Small intestine (tissue), 7 donors: Measurements from ENCODE around the gene RCC1. TPM values are rescaled to one million over a fixed set of nuclear protein-coding genes. Genes with fewer than 3 reads are reported as not detected.
"Not testable (repeated sequence)": the region's sequence is repeated elsewhere in the genome, so short reads cannot be mapped to it uniquely, and the experiment has no call there.

Experiments
- DNase-seq, 2 donors: peaks; one replicate each; pipeline versions ENCODE4 v3.0.0 to v3.0.0-alpha.2; 2013
- FAIRE-seq: peaks from 2 replicates; lab custom pipeline; 2012; peaks lifted over from hg19 to GRCh38; lab: Jason Lieb, UNC
- H3K27ac ChIP-seq, 3 donors: one replicate each; pipeline ENCODE4 v1.5.1; 2013; ENCODE audit warnings: low read length in 2 of 3, mild to moderate bottlenecking in 2 of 3, control low read depth in 1 of 3, inconsistent platforms in 1 of 3, low read depth in 1 of 3, moderate library complexity in 1 of 3
- H3K27me3 ChIP-seq, 3 donors: one replicate each; pipeline ENCODE4 v1.6.1; 2013; ENCODE audit warnings: low read length in 3 of 3, inconsistent platforms in 1 of 3; ENCODE audit not compliant: control insufficient read depth in 3 of 3, insufficient read depth in 3 of 3
- H3K36me3 ChIP-seq, 3 donors: one replicate each; pipeline ENCODE4 v1.6.1; 2013; ENCODE audit warnings: low read length in 3 of 3, inconsistent platforms in 1 of 3, low read depth in 1 of 3, mild to moderate bottlenecking in 1 of 3, moderate library complexity in 1 of 3; ENCODE audit not compliant: control insufficient read depth in 3 of 3, insufficient read depth in 2 of 3
- H3K4me1 ChIP-seq, 3 donors: one replicate each; pipeline ENCODE4 v1.6.1; 2013; ENCODE audit warnings: low read length in 2 of 3, inconsistent platforms in 1 of 3, low read depth in 1 of 3, mild to moderate bottlenecking in 1 of 3, moderate library complexity in 1 of 3; ENCODE audit not compliant: control insufficient read depth in 3 of 3, insufficient read depth in 2 of 3
- H3K4me3 ChIP-seq, 3 donors: one replicate each; pipeline ENCODE4 v1.5.1; 2013; ENCODE audit warnings: low read length in 3 of 3, control low read depth in 1 of 3, inconsistent platforms in 1 of 3, low read depth in 1 of 3, mild to moderate bottlenecking in 1 of 3, moderate library complexity in 1 of 3
- H3K9me3 ChIP-seq, 2 donors: one replicate each; pipeline ENCODE4 v1.6.1; 2013; ENCODE audit warnings: low read depth in 1 of 2, low read length in 1 of 2; ENCODE audit not compliant: control insufficient read depth in 2 of 2, insufficient read depth in 1 of 2
- WGBS, 3 donors: extraction: QIAGEN DNeasy Blood & Tissue Kit; methylation state at CpG; one replicate each; pipeline ENCODE4 v1.1.7; 2013; 5-methylcytosine and 5-hydroxymethylcytosine counted together
- polyA plus RNA-seq, 4 donors: library from polyadenylated mRNA; stranded (reverse) in 3 of 4; unstranded in 1 of 4; fragments of 200-250 nt in 3 of 4; fragments of 120-200 nt in 1 of 4; gene quantifications; one replicate each; pipeline versions ENCODE4 v1.2.1 to v1.2.3, GENCODE V29; 2013
- donor health status: healthy with polysubstance abuse.
- donor health status: control.
- donor health status: control.
- donor health status: Bipolar disorder and iron deficiency.
- donor health status: healthy.

The RCC1 gene
- polyA plus RNA-seq, 4 donors: 31.1 to 69.5 (median 36.6) TPM

DNA sequence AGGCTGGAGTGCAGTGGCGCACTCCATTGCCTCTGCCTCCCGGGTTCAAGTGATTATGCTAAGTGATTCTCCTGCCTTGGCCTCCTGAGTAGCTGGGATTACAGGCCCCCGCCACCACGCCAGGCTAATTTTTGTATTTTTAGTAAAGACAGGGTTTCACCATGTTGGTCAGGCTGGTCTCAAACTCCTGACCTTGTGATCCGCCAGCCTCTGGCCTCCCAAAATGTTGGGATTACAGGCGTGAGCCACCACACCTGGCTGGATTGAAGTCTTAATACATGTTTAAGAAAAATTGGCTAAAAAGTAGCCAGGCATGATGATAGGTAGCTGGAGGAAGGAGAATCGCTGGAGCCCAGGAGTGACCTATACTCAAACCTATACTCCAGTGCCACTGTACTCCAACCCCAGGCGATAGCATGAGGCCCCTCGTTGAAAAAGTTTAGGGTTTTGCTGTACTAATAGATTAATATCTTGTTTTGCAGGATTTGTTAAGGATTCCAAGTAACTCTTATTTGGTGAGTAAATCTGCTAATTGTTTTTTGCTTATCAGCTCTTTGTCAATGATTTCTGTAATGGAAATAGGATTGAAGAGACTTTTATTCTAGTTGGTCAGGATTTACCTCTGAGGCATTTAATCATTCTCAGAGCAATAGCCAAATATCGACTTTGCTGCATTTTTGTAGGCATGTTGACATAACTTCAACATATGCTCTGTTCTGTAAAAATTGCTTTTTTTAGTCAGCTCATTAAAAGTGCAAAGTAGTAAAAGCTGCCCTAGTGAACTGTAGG lies 2.0 kb downstream of the RCC1 start:
- Histone ChIP-seq H3K4me3 (peak overlapping the region; percentile 46 to 82 (median 78)), H3K4me1 (peaks cover under 1 to 25% (median 17%) of the 10 kb centered on the region in 3 donors), H3K36me3 (peaks cover 8 to 55% (median 18%) of the 10 kb centered on the region in 3 donors), H3K27me3 (no peaks in the 10 kb centered on the region), H3K27ac (peak overlapping the region in 2 of 3 donors; percentile 78 to 93), H3K9me3 (no peaks in the 10 kb centered on the region)
- WGBS, 3 donors: 8 to 19% (median 11%) methylated on average over 10 of the region's 10 CpGs
- DNase-seq: peak in 1 of 2 donors; percentile 23
- no peak for FAIRE-seq

DNA sequence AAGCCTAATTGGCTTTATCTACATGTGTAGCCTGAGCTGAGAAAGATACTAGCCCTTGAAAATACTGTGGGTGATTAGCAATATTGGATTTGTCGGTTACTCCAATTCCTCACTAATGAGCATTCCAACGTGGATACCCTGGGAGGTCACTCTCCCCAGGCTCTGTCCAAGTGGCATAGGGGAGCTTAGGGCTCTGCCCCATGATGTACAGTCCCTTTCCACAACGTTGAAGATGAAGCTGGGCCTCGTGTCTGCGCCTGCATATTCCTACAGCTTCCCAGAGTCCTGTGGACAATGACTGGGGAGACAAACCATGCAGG lies 2.6 kb downstream of the RCC1 start:
- Histone ChIP-seq H3K4me1 (peaks cover 0 to 21% (median 17%) of the 10 kb centered on the region in 3 donors), H3K4me3 (peak overlapping the region; percentile 4 to 78 (median 31)), H3K27me3 (no peaks in the 10 kb centered on the region), H3K27ac (peak overlapping the region in 2 of 3 donors; percentile 78 to 84), H3K36me3 (peaks cover 8 to 61% (median 18%) of the 10 kb centered on the region in 3 donors), H3K9me3 (no peaks in the 10 kb centered on the region)
- no peak for FAIRE-seq
- WGBS, 3 donors: 20 to 29% (median 21%) methylated on average over 5 of the region's 5 CpGs
- peak in 1 of 2 donors; percentile 36 for DNase-seq

DNA sequence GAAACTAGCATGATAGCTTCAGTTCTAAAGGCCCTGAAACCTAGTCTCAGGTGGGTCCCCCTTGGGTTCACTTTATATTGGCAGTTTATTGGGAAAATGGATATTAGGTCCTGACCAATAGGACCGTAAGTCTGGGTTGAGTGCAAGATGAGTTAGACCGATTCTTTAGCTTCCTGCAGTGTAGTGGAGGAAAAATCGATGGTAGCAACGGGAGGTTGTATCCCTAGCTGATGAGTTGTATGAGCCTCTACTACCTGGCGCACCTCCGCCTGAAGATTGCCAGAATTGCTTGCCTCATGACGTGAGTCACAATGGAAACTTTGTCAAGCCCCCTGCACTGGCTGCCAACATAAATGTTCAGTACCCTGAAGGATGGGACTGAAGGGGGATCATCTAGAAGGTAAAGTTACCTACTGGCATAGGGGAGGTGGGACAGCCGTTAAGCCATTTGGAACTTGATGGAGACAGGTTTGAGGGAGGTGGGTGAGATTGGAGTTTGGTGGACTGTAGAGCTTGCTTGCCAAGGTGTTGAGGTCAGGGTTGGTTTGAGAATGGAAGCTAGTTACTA lies 3.9 kb downstream of the RCC1 start:
- peak in 1 of 2 donors; percentile 25 for DNase-seq
- Histone ChIP-seq H3K4me3 (peak overlapping the region in 2 of 3 donors; percentile 6 to 78), H3K4me1 (peaks cover 0 to 19% (median 17%) of the 10 kb centered on the region in 3 donors), H3K27ac (peak overlapping the region; percentile 2 to 78 (median 42)), H3K27me3 (no peaks in the 10 kb centered on the region), H3K9me3 (no peaks in the 10 kb centered on the region), H3K36me3 (peaks cover 8 to 73% (median 18%) of the 10 kb centered on the region in 3 donors)
- FAIRE-seq: no peak
- WGBS, 3 donors: 39 to 57% (median 51%) methylated on average over 8 of the region's 8 CpGs

DNA sequence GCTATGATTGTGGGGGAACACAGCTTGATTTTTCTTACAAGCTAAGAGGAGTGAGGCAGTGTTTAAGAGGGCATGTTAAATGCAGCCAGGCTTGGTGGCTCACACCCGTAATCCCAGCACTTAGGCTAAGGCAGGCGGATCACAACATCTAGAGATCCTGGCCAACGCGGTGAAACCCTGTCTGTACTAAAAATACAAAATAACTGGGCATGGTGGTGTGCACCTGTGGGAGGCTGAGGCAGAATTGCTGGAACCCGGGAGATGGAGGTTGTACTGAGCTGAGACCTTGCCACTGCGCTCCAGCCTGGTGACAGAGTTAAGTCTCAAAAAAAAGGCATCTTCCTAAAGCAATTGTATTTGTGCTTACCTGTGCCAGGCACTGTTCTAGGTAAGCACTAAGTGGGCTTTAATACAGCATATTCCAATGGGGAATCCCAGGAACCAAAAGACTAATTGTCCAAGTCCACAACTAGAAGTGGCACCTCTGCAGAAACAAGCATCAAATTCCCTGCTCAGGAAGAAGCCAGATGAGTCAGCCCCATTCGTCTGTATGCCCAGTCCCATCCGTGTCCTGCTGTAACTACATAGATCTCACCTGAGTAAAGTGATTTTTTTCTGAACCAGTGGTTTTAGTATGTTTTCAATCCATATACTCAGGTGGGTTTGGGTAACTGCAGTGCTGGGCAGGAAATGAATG lies 4.6 kb downstream of the RCC1 start:
- DNase-seq: peak in 1 of 2 donors; percentile 27
- H3K36me3 ChIP-seq: peaks cover 8 to 78% (median 18%) of the 10 kb centered on the region in 3 donors
- no peaks in the 10 kb centered on the region for H3K9me3 ChIP-seq
- FAIRE-seq: no peak
- peak overlapping the region in 1 of 3 donors; percentile 78 for H3K4me3 ChIP-seq
- WGBS, 3 donors: 50 to 61% (median 59%) methylated on average over 8 of the region's 8 CpGs
- H3K27me3 ChIP-seq: no peaks in the 10 kb centered on the region
- H3K27ac ChIP-seq: peak overlapping the region; percentile 2 to 78 (median 42)
- peaks cover 0 to 19% (median 17%) of the 10 kb centered on the region in 3 donors for H3K4me1 ChIP-seq

DNA sequence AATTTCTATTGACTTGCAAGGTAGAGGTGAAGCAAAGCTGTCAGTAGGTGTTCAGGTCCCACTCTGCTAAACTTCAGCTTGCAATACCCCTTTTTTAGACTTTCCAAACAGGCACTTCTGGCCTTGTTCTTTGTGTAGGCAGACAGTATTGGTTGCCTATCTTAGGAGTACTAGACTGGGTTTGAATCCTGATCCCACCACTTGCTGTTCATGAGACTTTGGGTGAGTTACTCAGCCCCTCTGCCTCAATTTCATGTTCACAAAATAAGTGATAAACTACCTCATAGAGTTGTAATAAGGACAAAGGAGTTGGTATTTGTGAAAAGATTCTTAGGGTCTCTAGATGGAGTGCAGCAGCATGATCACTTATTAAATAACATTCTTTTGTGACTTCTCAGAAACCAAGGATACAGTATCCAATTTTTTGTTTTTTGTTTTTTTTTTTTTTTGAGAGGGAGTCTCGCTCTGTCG lies 5.2 kb downstream of the RCC1 start:
- H3K4me1 ChIP-seq: peaks cover 0 to 19% (median 17%) of the 10 kb centered on the region in 3 donors
- peaks cover 8 to 81% (median 18%) of the 10 kb centered on the region in 3 donors for H3K36me3 ChIP-seq
- no peaks in the 10 kb centered on the region for H3K27me3 ChIP-seq
- no peak for FAIRE-seq
- H3K4me3 ChIP-seq: no peak overlapping the region
- 76 to 88% (median 77%) methylated on average over 2 of the region's 2 CpGs for WGBS, 3 donors
- DNase-seq: no peak
- no peaks in the 10 kb centered on the region for H3K9me3 ChIP-seq
- H3K27ac ChIP-seq: peak overlapping the region in 2 of 3 donors; percentile 24 to 42

DNA sequence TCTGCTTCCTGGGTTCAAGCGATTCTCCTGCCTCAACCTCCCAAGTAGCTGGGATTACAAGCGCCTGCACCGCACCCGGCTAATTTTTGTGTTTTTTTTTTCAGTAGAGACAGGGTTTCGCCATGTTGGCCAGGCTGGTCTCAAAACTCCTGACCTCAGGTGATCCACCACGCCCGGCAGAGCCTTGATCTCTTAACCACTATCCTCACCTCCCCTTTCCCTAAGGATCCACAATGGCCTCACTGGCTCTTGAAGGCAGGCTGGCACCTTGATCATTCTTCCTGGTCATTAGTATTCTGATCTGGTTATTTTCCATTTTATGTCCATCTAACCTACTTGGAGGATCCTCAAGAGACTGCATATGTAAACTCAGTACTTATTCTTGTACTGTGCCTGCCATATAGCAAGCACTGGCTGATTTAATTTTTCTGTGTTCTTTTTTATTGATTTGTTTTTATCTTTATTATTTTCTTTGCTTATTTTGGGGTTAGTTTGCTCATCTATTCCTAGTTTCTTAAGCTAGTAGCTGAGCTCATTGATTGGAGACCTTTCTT lies 6.3 kb downstream of the RCC1 start:
- WGBS, 3 donors: 67 to 84% (median 83%) methylated on average over 7 of the region's 7 CpGs
- peak in 1 of 2 donors; percentile 20 for DNase-seq
- peak overlapping the region in 1 of 3 donors; percentile 44 for H3K27ac ChIP-seq
- no peaks in the 10 kb centered on the region for H3K27me3 ChIP-seq
- no peaks in the 10 kb centered on the region for H3K9me3 ChIP-seq
- FAIRE-seq: no peak
- H3K4me1 ChIP-seq: peaks cover 0 to 19% (median 17%) of the 10 kb centered on the region in 3 donors
- H3K4me3 ChIP-seq: no peak overlapping the region
- peaks cover 8 to 73% (median 18%) of the 10 kb centered on the region in 3 donors for H3K36me3 ChIP-seq

DNA sequence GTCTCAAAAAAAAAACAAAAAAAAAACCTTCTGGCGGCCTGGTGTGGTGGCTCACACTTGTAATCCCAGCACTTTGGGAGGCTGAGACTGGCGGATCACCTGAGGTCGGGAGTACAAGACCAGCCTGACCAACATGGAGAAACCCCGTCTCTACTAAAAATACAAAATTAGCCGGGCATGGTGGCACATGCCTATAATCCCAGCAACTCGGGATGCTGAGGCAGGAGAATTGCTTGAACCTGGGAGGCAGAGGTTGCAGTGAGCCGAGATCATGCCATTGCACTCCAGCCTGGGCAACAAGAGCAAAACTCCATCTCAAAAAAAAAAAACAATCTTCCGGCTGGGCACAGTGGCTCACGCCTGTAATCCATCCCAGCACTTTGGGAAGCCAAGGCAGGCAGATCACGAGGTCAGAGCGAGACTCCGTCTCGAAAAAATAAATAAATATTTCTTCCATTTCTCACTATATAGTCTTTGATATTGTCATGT lies 8.6 kb downstream of the RCC1 start:
- FAIRE-seq, H3K9me3 ChIP-seq, H3K27me3 ChIP-seq, DNase-seq, H3K4me3 ChIP-seq, H3K27ac ChIP-seq: not testable (repeated sequence)
- H3K36me3 ChIP-seq: peaks cover 6 to 54% (median 13%) of the 10 kb centered on the region in 3 donors
- peaks cover 0 to 21% (median 16%) of the 10 kb centered on the region in 3 donors for H3K4me1 ChIP-seq
- 82 to 84% (median 83%) methylated on average over 13 of the region's 13 CpGs for WGBS, 3 donors
